GM12872 (cell line): ENCODE results near the gene TMEM54.

Source experiments
- CTCF ChIP-seq: IDR thresholded peaks from 3 replicates; pipeline ENCODE4 v1.5.1; 2011; ENCODE audit warnings: low read depth, mild to moderate bottlenecking, low read length, moderate library complexity; ENCODE audit not compliant: insufficient read depth

TMEM54 gene

GRCh38 chr1:32892368-32893197, 8.6 kb downstream of the TMEM54 start:
- TF ChIP-seq CTCF: peak; percentile 62

- no peak for TF ChIP-seq CTCF
These were observed 9.6 kb downstream of the TMEM54 start for GRCh38 chr1:32891630-32892029.

- no peak for TF ChIP-seq CTCF
These were observed 10.0 kb downstream of the TMEM54 start for GRCh38 chr1:32891241-32891570.

GRCh38 chr1:32890516-32891240, 10.5 kb downstream of the TMEM54 start:
- TF ChIP-seq CTCF: no peak

- TF ChIP-seq CTCF: no peak
These were observed 11.4 kb downstream of the TMEM54 start for GRCh38 chr1:32889731-32890278.

GRCh38 chr1:32888677-32889420, 12.3 kb downstream of the TMEM54 start:
- no peak for TF ChIP-seq CTCF

- no peak for TF ChIP-seq CTCF
These were observed 13.1 kb downstream of the TMEM54 start for GRCh38 chr1:32888134-32888533.
